Effector memory CD8-positive, alpha-beta T cell (primary cell): ENCODE data around the gene BCL11A.

Source experiments
- ATAC-seq: fragments of 150-1000 bp; cut with Tn5 transposase; replicated peaks from 2 replicates; pipeline ENCODE4 v1.10.0; 2021; ENCODE audit warnings: mild to moderate bottlenecking, moderate library complexity
- DNase-seq, 3 experiments: peaks; one replicate each; pipeline ENCODE4 v3.0.0; 2021
- H3K27ac Mint-ChIP-seq, 2 donors: one replicate each; pipeline ENCODE4 v1.8.0; 2022; ENCODE audit warnings: mild to moderate bottlenecking in 2 of 2, mixed read lengths in 2 of 2, moderate library complexity in 2 of 2
- H3K27me3 Mint-ChIP-seq, 2 donors: one replicate each; pipeline ENCODE4 v1.8.0; 2022; ENCODE audit warnings: mixed read lengths in 2 of 2
- H3K36me3 Mint-ChIP-seq: one replicate; pipeline ENCODE4 v1.8.0; 2022; ENCODE audit warnings: mild to moderate bottlenecking, moderate library complexity, mixed read lengths; ENCODE audit not compliant: insufficient read depth
- H3K4me1 Mint-ChIP-seq, 2 donors: one replicate each; pipeline ENCODE4 v1.8.0; 2022; ENCODE audit warnings: low read depth in 2 of 2, mixed read lengths in 2 of 2
- H3K4me3 Mint-ChIP-seq, 2 donors: one replicate each; pipeline ENCODE4 v1.8.0; 2022; ENCODE audit warnings: mild to moderate bottlenecking in 2 of 2, mixed read lengths in 2 of 2, moderate library complexity in 2 of 2
- H3K9me3 Mint-ChIP-seq, 2 donors: one replicate each; pipeline ENCODE4 v1.8.0; 2022; ENCODE audit warnings: mixed read lengths in 2 of 2

Gene BCL11A

DNA sequence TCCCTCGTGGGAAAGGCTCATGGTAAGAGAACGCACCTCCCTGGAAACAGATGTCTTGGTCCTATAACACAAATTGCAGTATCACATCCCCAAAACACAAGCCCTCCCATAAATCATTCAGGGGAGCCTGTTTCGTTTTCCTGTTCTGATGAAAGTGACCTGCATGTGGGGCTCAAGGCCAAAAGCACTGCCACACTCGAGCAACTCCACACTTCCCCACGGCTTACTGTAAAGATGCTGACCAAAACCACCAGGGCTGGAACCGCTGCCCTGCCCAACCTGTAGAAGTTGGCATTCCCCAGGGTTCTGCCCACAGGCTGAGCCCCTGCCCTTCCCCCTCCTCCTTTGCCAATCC, 139.7 kb downstream of the BCL11A start:
- Mint-ChIP-seq H3K36me3 (no peaks in the 10 kb centered on the region), H3K9me3 (peaks cover 0 to 4% of the 10 kb centered on the region in 2 donors), H3K4me1 (no peaks in the 10 kb centered on the region), H3K27me3 (peaks cover 5 to 8% of the 10 kb centered on the region in 2 donors), H3K27ac (no peak overlapping the region), H3K4me3 (no peak overlapping the region)
- ATAC-seq: no peak
- no peak for DNase-seq

DNA sequence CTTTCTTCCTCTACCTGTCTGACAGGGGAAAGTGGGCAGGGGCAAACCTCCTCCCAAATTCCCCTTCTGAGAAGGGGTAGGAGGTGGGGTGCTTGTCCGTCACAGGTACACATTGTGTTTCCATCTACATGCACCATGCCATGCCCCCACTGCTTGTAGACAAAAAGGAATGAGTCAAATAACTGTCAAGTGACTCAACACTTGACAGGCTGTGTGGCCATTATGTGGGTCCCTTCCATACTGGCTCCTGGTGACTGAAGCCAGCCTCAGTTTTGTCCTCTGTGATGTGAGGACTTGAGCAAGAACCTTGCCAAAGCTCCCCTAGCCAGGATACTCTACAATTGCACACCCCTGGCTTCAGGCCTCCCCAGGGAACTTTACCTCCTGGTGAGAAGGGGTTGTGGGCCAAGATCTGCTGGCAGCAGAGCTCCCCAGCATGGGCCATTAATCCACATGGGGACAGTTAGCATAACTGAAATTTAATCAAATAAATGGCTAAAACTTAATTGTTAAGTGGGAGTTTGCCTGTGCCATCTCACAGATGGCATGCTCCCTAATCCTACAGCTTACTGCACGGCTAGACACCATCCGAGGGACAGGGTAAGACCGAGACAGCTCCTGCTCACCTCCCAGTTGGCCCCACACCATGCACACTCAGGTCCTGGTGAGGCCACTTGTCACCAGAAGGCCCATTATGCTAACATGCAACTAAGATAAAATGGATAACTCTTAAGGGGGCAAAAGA, 140.2 kb downstream of the BCL11A start:
- H3K4me1 Mint-ChIP-seq: no peaks in the 10 kb centered on the region
- DNase-seq (no peak), ATAC-seq (no peak)

DNA sequence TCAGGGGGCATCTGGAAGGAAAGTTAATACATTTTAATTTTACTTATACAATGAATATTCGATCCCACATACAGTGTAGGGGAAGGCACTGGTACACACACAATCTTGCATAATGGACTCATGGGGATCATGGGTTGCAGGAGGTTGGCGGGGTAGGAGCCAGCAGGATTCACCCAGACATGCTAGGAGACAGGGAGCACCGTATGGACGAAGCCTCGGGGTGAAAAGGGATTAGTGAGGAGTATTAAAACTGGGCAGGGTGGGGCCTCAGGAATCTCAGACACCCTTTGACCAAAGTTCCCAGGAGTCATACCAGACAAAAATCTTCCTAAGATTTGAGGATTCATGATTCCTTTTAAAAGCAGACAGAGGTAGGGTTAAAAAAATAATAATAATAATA, 140.8 kb downstream of the BCL11A start:
- Mint-ChIP-seq H3K36me3 (no peaks in the 10 kb centered on the region), H3K9me3 (peaks cover 0 to 4% of the 10 kb centered on the region in 2 donors), H3K4me3 (no peak overlapping the region), H3K4me1 (no peaks in the 10 kb centered on the region), H3K27ac (no peak overlapping the region), H3K27me3 (peaks cover 0 to 6% of the 10 kb centered on the region in 2 donors)
- DNase-seq (no peak), ATAC-seq (no peak)

More for the DNA sequence above, 140.2 kb downstream of the BCL11A start:
- no peak overlapping the region for H3K27ac Mint-ChIP-seq
- peaks cover 0 to 4% of the 10 kb centered on the region in 2 donors for H3K9me3 Mint-ChIP-seq
- peaks cover 0 to 6% of the 10 kb centered on the region in 2 donors for H3K27me3 Mint-ChIP-seq
- H3K4me3 Mint-ChIP-seq: no peak overlapping the region
- H3K36me3 Mint-ChIP-seq: no peaks in the 10 kb centered on the region

DNA sequence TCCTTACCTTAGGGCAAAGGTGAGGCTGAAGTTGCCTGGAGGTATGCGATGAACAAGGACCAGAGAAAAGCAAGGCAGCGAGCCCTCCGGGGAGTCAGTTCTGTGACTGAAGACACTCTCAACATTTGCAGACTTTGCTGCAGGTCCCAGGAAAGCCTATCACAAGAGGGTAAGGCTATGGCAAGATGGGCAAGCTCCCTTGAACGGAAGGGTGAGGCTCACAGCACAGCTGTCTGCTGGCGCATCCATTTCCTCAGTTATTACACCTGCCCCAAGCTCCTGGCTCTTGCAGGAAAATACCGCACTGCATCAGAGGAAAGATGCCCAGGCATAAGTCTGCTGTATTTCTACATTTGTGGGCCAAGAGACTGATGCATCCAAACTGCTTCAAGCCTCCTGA, 141.4 kb downstream of the BCL11A start:
- no peak overlapping the region for H3K27ac Mint-ChIP-seq
- peaks cover 0 to 10% of the 10 kb centered on the region in 2 donors for H3K27me3 Mint-ChIP-seq
- ATAC-seq (no peak), DNase-seq (no peak)
- H3K36me3 Mint-ChIP-seq: no peaks in the 10 kb centered on the region
- no peak overlapping the region for H3K4me3 Mint-ChIP-seq
- no peaks in the 10 kb centered on the region for H3K4me1 Mint-ChIP-seq
- peaks cover 0 to 4% of the 10 kb centered on the region in 2 donors for H3K9me3 Mint-ChIP-seq

DNA sequence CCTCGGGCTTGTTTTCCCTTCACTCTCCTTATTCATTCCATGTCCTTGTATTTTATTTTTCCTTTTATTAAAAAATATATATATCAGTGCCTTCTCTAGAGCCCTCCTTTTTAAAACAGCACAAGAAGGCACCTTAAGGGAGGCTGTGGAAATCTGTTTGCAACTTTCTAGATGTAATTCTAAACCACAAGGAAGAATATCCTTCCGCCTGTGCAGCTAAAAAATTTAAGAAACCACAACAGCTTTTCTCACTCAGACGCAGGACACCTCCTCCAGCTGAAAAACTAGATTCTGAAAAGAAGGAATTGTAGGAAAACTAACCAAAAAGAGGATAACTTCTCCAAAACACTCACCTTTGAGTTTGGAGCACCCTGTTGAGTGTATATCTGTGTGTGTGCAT, 142.2 kb downstream of the BCL11A start:
- Mint-ChIP-seq H3K4me1 (no peaks in the 10 kb centered on the region), H3K9me3 (peaks cover 0 to 4% of the 10 kb centered on the region in 2 donors), H3K4me3 (no peak overlapping the region), H3K27me3 (peaks cover 4 to 10% of the 10 kb centered on the region in 2 donors), H3K27ac (no peak overlapping the region), H3K36me3 (no peaks in the 10 kb centered on the region)
- DNase-seq: no peak
- ATAC-seq: no peak

DNA sequence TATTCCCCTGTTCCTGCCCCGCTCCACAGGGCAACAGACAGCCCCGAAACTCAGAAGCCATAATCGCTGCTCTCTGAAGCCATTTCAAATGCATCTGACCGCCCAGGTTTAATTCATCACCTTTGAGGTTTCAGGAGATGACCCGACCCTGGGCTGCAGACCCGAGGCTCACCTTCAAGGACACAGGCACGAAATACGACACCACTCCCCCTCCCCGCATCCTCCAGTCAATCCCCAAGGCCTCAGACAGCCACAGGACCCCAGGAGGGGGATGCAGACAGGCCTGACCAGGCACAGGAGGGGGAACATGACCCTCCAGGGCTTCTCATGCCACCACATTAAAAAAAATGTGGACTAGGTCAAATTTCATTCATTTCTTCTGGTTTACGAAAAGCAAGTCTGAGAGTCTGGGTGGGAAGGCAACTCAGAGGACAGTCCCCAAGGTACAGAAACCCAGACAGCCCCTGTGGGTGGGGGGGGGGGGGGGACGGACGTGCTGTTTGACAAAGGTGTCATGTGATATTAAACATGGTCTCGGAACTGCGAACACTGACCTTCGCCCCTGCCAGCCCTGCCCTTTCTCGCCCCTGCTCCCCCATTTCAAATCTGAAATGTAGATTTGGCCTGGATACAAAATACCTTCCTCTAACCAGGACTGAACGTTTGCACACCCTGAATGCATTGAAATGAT, 142.9 kb downstream of the BCL11A start:
- H3K27ac Mint-ChIP-seq: no peak overlapping the region
- no peaks in the 10 kb centered on the region for H3K4me1 Mint-ChIP-seq
- ATAC-seq: no peak

DNA sequence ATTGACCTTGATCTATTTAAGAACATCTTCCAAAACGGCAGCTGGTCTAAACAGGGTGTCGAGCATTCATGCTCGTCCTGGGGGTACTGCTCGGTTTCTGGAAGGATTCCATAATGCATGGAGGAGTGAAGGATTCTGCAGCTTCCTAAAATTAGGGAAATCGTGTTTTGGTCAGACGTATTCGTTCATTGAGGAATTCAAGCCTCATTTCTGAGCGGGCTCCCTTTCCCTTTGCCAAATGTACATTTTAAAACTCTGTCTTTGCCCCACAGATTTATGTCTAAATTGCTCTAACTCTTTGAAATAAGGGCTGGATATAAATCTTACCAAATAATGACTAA, 144.0 kb downstream of the BCL11A start:
- H3K9me3 Mint-ChIP-seq: peaks cover 0 to 4% of the 10 kb centered on the region in 2 donors
- no peak overlapping the region for H3K27ac Mint-ChIP-seq
- no peaks in the 10 kb centered on the region for H3K36me3 Mint-ChIP-seq
- DNase-seq (no peak), ATAC-seq (no peak)
- H3K4me3 Mint-ChIP-seq: no peak overlapping the region
- H3K27me3 Mint-ChIP-seq: peaks cover 10 to 15% of the 10 kb centered on the region in 2 donors
- H3K4me1 Mint-ChIP-seq: no peaks in the 10 kb centered on the region

More for the DNA sequence above, 142.9 kb downstream of the BCL11A start:
- Mint-ChIP-seq H3K36me3 (no peaks in the 10 kb centered on the region), H3K27me3 (peaks cover 10 to 11% of the 10 kb centered on the region in 2 donors), H3K9me3 (peaks cover 0 to 4% of the 10 kb centered on the region in 2 donors), H3K4me3 (no peak overlapping the region)
- DNase-seq: no peak

DNA sequence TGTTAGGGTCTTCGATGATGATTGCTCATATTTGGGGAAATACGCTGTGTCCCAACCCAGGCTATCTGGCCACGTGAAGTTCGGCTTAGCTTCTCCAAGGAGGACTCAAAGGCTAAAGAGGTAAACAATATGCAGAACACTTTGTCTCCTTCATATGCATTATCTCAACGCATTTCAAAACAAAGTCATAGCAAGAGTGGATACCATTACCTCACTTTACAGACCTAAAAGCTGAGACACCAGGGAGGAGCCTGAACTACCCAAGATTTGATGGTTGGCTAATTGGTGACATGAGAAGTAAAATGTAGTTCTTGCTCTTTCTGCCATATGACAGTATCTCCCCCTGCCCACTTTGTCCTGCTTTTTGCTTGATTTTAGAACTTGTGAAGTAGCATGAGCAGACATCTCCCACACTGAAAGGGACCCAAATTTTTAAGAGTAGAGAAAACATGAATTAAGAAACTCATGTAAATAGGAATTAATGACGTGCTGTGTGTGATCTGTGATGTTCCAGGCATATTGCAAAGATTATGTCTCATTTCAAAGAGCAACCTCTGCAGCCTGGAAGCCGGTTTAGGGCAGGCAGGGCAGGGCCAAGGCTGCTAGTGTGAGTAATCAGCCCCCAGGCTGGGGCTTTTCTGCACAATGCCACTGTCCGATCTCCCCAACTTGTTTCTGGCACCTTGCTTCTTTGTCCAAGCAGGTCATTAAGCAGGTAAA, 144.5 kb downstream of the BCL11A start:
- H3K27ac Mint-ChIP-seq: no peak overlapping the region
- no peaks in the 10 kb centered on the region for H3K4me1 Mint-ChIP-seq
- H3K4me3 Mint-ChIP-seq: no peak overlapping the region
- no peaks in the 10 kb centered on the region for H3K36me3 Mint-ChIP-seq
- ATAC-seq (no peak), DNase-seq (no peak)
- peaks cover 10 to 15% of the 10 kb centered on the region in 2 donors for H3K27me3 Mint-ChIP-seq
- no peaks in the 10 kb centered on the region for H3K9me3 Mint-ChIP-seq

DNA sequence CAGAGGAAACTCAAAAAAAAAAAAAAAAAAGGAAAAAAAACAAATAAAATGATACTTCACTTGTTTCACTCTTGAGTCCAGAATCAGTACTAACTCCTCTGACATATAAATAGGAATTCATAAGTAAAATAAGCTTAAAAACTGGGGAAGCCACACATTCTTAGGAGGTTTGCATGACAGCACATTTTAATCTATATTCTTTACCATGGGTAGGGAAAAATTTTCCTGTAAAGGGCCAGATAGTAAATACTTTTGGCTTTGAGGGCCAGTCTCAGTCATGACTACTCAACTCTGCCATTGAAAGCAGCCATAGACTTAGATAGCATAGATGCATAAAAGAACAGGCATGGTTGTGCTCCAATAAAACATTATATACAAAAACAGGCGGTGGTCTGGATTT, 145.2 kb downstream of the BCL11A start:
- peaks cover 10 to 15% of the 10 kb centered on the region in 2 donors for H3K27me3 Mint-ChIP-seq
- no peak for ATAC-seq
- no peak for DNase-seq
- H3K27ac Mint-ChIP-seq: no peak overlapping the region
- H3K4me3 Mint-ChIP-seq: no peak overlapping the region
- H3K36me3 Mint-ChIP-seq: no peaks in the 10 kb centered on the region
- H3K4me1 Mint-ChIP-seq: no peaks in the 10 kb centered on the region
- H3K9me3 Mint-ChIP-seq: no peaks in the 10 kb centered on the region

DNA sequence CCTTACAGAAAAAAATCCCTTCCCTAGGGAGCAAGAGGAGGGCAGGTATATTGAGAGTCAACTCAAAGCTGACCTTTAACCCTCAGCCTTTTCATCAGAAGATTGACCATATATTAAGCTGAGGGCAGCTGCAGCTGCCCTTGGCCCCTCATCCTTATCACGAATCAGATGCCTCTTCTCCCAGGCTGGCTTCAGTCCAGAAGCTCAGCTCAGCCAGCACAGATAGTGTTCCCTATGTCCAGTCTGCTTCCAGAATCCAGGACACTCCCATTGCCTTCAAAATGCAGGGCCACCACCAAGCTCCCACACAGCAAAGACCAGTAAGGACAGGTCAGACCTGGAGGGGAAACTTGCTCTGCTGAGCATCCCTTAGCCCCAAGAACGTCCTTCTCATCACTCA, 146.1 kb downstream of the BCL11A start:
- Mint-ChIP-seq H3K27ac (no peak overlapping the region), H3K4me1 (no peaks in the 10 kb centered on the region), H3K9me3 (no peaks in the 10 kb centered on the region), H3K4me3 (no peak overlapping the region), H3K36me3 (no peaks in the 10 kb centered on the region), H3K27me3 (peaks cover 10 to 15% of the 10 kb centered on the region in 2 donors)
- DNase-seq (no peak), ATAC-seq (no peak)

DNA sequence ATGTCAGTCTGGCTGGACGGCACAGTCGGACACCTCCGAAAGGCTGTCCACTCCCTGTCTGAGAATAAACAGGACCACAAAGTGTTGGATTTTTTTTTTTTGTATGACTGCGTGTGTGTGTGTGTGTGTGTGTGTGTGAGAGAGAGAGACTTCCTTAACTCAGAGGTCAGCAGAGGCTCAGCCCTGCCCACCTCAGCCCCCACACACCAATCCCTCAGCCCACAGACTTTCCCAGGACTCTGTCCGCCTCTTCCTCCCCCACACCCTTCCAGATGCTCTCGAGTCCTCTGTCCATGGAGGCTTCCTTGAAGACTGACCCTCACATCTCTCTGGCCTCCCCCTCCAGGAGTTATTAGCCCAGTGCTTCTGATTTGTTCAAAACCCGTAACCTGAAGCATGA, 147.3 kb downstream of the BCL11A start:
- no peaks in the 10 kb centered on the region for H3K9me3 Mint-ChIP-seq
- DNase-seq (no peak), ATAC-seq (no peak)
- peaks cover 5 to 15% of the 10 kb centered on the region in 2 donors for H3K27me3 Mint-ChIP-seq
- no peak overlapping the region for H3K27ac Mint-ChIP-seq
- no peak overlapping the region for H3K4me3 Mint-ChIP-seq
- H3K36me3 Mint-ChIP-seq: no peaks in the 10 kb centered on the region
- no peaks in the 10 kb centered on the region for H3K4me1 Mint-ChIP-seq

DNA sequence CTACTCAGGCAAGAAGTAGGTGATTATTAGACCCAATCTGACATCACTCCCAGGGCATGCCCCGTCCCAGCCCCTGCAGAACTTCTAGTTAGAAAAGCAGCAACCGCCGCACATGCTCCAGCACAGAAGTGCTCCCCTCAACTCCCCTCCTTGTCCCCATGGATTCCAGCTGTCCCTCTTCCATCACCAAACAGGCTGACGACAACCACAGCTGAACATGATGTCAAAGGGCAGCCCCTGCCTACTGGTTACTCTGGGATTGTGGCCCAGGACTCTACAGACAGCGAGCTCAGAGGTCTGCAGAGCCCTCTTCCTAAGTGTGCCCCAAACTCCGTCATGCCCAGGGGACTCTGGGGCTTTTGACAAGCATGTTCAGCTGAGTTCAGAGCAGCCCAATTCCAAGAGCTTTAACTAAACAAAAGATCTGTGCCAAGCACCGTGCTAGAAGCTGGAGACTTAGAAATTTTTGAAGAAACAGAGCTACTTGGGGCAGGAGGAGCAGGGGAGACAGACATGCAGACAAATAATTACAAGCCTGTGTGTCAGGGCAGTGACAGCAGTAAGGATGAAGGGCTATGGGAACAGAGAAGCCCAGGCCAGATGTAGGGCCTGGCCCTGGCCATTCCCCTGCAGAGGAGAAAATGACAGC, 148.1 kb downstream of the BCL11A start:
- Mint-ChIP-seq H3K27ac (no peak overlapping the region), H3K4me1 (no peaks in the 10 kb centered on the region), H3K4me3 (no peak overlapping the region), H3K27me3 (peaks cover 5 to 15% of the 10 kb centered on the region in 2 donors), H3K36me3 (no peaks in the 10 kb centered on the region), H3K9me3 (no peaks in the 10 kb centered on the region)
- DNase-seq: no peak
- no peak for ATAC-seq
